ENCODE data around the gene RUFY1.
"Not testable (repeated sequence)": the region's sequence is repeated elsewhere in the genome, so short reads cannot be mapped to it uniquely, and the experiment has no call there.

GRCh38 chr5:179501997-179502396 lies 48.4 kb upstream of the RUFY1 start:
- not testable (repeated sequence) for TF ChIP-seq CTCF (IDR thresholded peaks at IDR 0.05; ENCODE audit: low read length); EZH2phosphoT487 (IDR thresholded peaks at IDR 0.05; ENCODE audit: low read length); EZH2 (optimal IDR thresholded peaks at IDR 0.05; ENCODE audit: low read depth, low read length)
